ENCODE measurements around the gene LHPP. TPM values are rescaled to one million over a fixed set of nuclear protein-coding genes. Genes with fewer than 3 reads are reported as not detected.

The LHPP gene
- total RNA-seq, 1 donor from 2014 or later = 6.0 TPM

GRCh38 chr10:124465003-124465776 lies 3.6 kb downstream of the LHPP start:
- Mint-ChIP-seq H3K27me3 (ENCODE audit: unreplicated experiment) (peaks cover 1% of the 10 kb centered on the region), H3K27ac (ENCODE audit: unreplicated experiment) (no peak overlapping the region), H3K36me3 (ENCODE audit: unreplicated experiment) (no peaks in the 10 kb centered on the region), H3K4me1 (ENCODE audit: low read depth, unreplicated experiment) (peaks cover 3% of the 10 kb centered on the region), H3K4me3 (ENCODE audit: unreplicated experiment) (peak overlapping the region; percentile 1), H3K9me3 (ENCODE audit: unreplicated experiment) (peaks cover 3% of the 10 kb centered on the region)
- TF ChIP-seq CTCF (IDR thresholded peaks at IDR 0.05; ENCODE audit: partially characterized antibody, unreplicated experiment) = no peak
- no peak for DNase-seq

GRCh38 chr10:124465777-124466488 lies 4.3 kb downstream of the LHPP start:
- Mint-ChIP-seq H3K9me3 (ENCODE audit: unreplicated experiment) (peaks cover 3% of the 10 kb centered on the region), H3K36me3 (ENCODE audit: unreplicated experiment) (no peaks in the 10 kb centered on the region), H3K27me3 (ENCODE audit: unreplicated experiment) (no peaks in the 10 kb centered on the region), H3K27ac (ENCODE audit: unreplicated experiment) (no peak overlapping the region), H3K4me1 (ENCODE audit: low read depth, unreplicated experiment) (peaks cover 3% of the 10 kb centered on the region), H3K4me3 (ENCODE audit: unreplicated experiment) (no peak overlapping the region)
- no peak for TF ChIP-seq CTCF (IDR thresholded peaks at IDR 0.05; ENCODE audit: partially characterized antibody, unreplicated experiment)
- DNase-seq = no peak

GRCh38 chr10:124467165-124467564 lies 5.5 kb downstream of the LHPP start:
- Mint-ChIP-seq H3K27me3 (ENCODE audit: unreplicated experiment) (peaks cover 1% of the 10 kb centered on the region), H3K27ac (ENCODE audit: unreplicated experiment) (no peak overlapping the region), H3K9me3 (ENCODE audit: unreplicated experiment) (peaks cover 1% of the 10 kb centered on the region), H3K4me1 (ENCODE audit: low read depth, unreplicated experiment) (peaks cover 3% of the 10 kb centered on the region), H3K36me3 (ENCODE audit: unreplicated experiment) (no peaks in the 10 kb centered on the region), H3K4me3 (ENCODE audit: unreplicated experiment) (no peak overlapping the region)
- no peak for DNase-seq
- no peak for TF ChIP-seq CTCF (IDR thresholded peaks at IDR 0.05; ENCODE audit: partially characterized antibody, unreplicated experiment)

- Mint-ChIP-seq H3K36me3 (ENCODE audit: unreplicated experiment) (no peaks in the 10 kb centered on the region), H3K9me3 (ENCODE audit: unreplicated experiment) (no peaks in the 10 kb centered on the region), H3K4me1 (ENCODE audit: low read depth, unreplicated experiment) (peaks cover 3% of the 10 kb centered on the region), H3K27ac (ENCODE audit: unreplicated experiment) (no peak overlapping the region), H3K4me3 (ENCODE audit: unreplicated experiment) (no peak overlapping the region), H3K27me3 (ENCODE audit: unreplicated experiment) (peaks cover 1% of the 10 kb centered on the region)
- DNase-seq = no peak
- no peak for TF ChIP-seq CTCF (IDR thresholded peaks at IDR 0.05; ENCODE audit: partially characterized antibody, unreplicated experiment)
These were observed 7.0 kb downstream of the LHPP start for GRCh38 chr10:124468624-124469023.

GRCh38 chr10:124469956-124470484 lies 8.4 kb downstream of the LHPP start:
- Mint-ChIP-seq H3K9me3 (ENCODE audit: unreplicated experiment) (no peaks in the 10 kb centered on the region), H3K36me3 (ENCODE audit: unreplicated experiment) (no peaks in the 10 kb centered on the region), H3K27me3 (ENCODE audit: unreplicated experiment) (peaks cover 1% of the 10 kb centered on the region), H3K27ac (ENCODE audit: unreplicated experiment) (no peak overlapping the region), H3K4me3 (ENCODE audit: unreplicated experiment) (no peak overlapping the region), H3K4me1 (ENCODE audit: low read depth, unreplicated experiment) (peaks cover 3% of the 10 kb centered on the region)
- TF ChIP-seq CTCF (IDR thresholded peaks at IDR 0.05; ENCODE audit: partially characterized antibody, unreplicated experiment) = no peak
- DNase-seq = no peak
